HG02763 (cell line): Measurements from ENCODE around the gene AP1M1.

Experiments used
- ATAC-seq: cut with Tn5 transposase; IDR thresholded peaks from one replicate; pipeline ENCODE4 v1.9.1; 2021; ENCODE audit warnings: mild to moderate bottlenecking, moderate library complexity; ENCODE audit not compliant: unreplicated experiment

Gene AP1M1

GRCh38 chr19:16293118-16294091 is 95.7 kb downstream of the AP1M1 start:
- ATAC-seq: no peak

DNA sequence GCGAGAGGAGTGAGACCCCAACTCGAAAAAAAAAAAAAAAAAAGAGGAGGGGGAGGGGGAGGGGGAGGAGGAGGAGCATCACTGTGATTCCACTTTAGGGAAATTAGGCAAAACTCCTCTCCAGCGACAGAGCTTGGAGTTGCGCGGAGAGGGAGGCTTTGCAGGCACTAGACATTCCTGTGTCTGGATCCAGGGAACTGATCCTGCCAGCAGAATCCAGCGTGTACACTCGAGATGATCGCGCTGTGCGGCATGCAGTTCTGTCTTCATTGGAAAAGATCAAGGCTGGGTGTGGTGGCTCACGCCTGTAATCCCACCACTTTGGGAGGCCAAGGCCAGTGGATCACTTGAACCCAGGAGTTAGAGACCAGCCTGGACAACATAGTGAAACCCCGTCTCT is 97.3 kb downstream of the AP1M1 start:
- ATAC-seq: no peak
